ENCODE results near the gene BIK. TPM values are rescaled to one million over a fixed set of nuclear protein-coding genes. Genes with fewer than 3 reads are reported as not detected.

Gene BIK
- total RNA-seq, 1 donor from 2014 or later, result 19.0 TPM

Other genes with a start within 250 kb of the BIK start
- 182 TPM for gene PACSIN2, start 95.6 kb upstream of the BIK start, total RNA-seq
- gene TTLL1, start 21.4 kb upstream of the BIK start, total RNA-seq, result 5.9 TPM
- 29.3 TPM for gene MCAT, start 32.6 kb downstream of the BIK start, total RNA-seq
- gene TSPO, start 40.8 kb downstream of the BIK start, total RNA-seq, result 322 TPM
- 105 TPM for gene TTLL12, start 76.4 kb downstream of the BIK start, total RNA-seq
- gene SCUBE1, start 232.6 kb downstream of the BIK start, total RNA-seq, result 1.7 TPM

Data from mucosa of gallbladder (tissue), 1 donor.